Omental fat pad (tissue), 4 donors: Measurements from ENCODE around the gene CST9L. TPM values are rescaled to one million over a fixed set of nuclear protein-coding genes. Genes with fewer than 3 reads are reported as not detected.

Experiments used
- ATAC-seq: fragments of 150-250 bp; one replicate; pipeline ENCODE4 v1.9.1; 2016; ENCODE audit warnings: mild to moderate bottlenecking, moderate library complexity; ENCODE audit not compliant: low FRiP score
- DNase-seq: peaks from one replicate; pipeline ENCODE4 v3.0.0-alpha.2; 2019; ENCODE audit warnings: low spot score
- CTCF ChIP-seq, 3 donors: fragments of 450-650 bp; IDR thresholded peaks; one replicate each; pipeline ENCODE4 v1.5.1; 2016 to 2017; ENCODE audit warnings: antibody characterized with exemption in 3 of 3, mild to moderate bottlenecking in 3 of 3, moderate library complexity in 2 of 3
- total RNA-seq, 4 donors: library from RNA; depleted of rRNA; stranded (reverse); fragments of >200 nt; gene quantifications; one replicate each; pipeline ENCODE4 v1.1.0, GENCODE V29; 2016

CST9L gene
- total RNA-seq, 4 donors from 2014 or later: not detected

GRCh38 chr20:23540624-23541023 lies 27.7 kb downstream of the CST9L start:
- TF ChIP-seq CTCF (IDR thresholded peaks at IDR 0.05): no peak
- ATAC-seq: no peak
- DNase-seq: no peak

- DNase-seq (no peak), ATAC-seq (no peak)
- no peak for TF ChIP-seq CTCF (IDR thresholded peaks at IDR 0.05)
Observed at GRCh38 chr20:23537030-23537429, 31.3 kb downstream of the CST9L start.

GRCh38 chr20:23536328-23536974 lies 31.8 kb downstream of the CST9L start:
- no peak for TF ChIP-seq CTCF (IDR thresholded peaks at IDR 0.05)
- no peak for ATAC-seq
- no peak for DNase-seq

GRCh38 chr20:23534801-23535593 lies 33.3 kb downstream of the CST9L start:
- TF ChIP-seq CTCF (IDR thresholded peaks at IDR 0.05): no peak
- ATAC-seq (no peak), DNase-seq (no peak)

GRCh38 chr20:23533161-23533560 lies 35.1 kb downstream of the CST9L start:
- ATAC-seq: no peak
- no peak for DNase-seq
- no peak for TF ChIP-seq CTCF (IDR thresholded peaks at IDR 0.05)

GRCh38 chr20:23532533-23532932 lies 35.8 kb downstream of the CST9L start:
- DNase-seq: no peak
- no peak for TF ChIP-seq CTCF (IDR thresholded peaks at IDR 0.05)
- no peak for ATAC-seq
